Activated CD4-positive, alpha-beta T cell treated with anti-CD3 and anti-CD28 coated beads, Interleukin-2, amount 50 U/mL, for 48 hours (primary cell): ENCODE results near the gene PLGLB2.
"Not testable (repeated sequence)": the region's sequence is repeated elsewhere in the genome, so short reads cannot be mapped to it uniquely, and the experiment has no call there.

ENCODE experiments used
- DNase-seq, 2 experiments: peaks; one replicate each; pipeline ENCODE4 v3.0.0-alpha.2; 2020

Gene PLGLB2

GRCh38 chr2:87747791-87748190 lies at the start of gene PLGLB2:
Gene PLGLB2 (plus strand): TSS chr2:87748087. CDS start chr2:87748154, 67 bp downstream.
- DNase-seq = not testable (repeated sequence)

- not testable (repeated sequence) for DNase-seq
Measured at GRCh38 chr2:87704572-87705323, 43.1 kb upstream of the PLGLB2 start.

DNA sequence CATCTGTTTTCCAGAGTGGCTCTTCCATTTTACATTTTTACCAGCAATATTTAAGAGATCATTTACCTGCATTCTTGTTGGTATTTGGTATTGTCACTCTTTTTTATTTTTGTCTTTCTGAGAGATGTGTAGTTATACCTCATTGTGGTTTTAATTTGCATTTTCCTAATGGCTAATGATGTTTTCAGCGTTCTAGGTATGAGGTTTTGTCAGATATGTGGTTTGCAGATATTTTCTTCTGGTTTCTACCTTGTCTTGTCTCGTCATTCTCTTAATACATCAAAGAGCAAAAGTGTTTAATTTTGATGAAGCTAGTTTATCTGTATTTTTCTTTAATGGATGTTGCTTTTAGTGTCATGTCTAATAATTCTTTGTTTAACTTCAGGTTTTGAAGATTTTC lies 39.5 kb upstream of the PLGLB2 start:
- DNase-seq = not testable (repeated sequence)

DNA sequence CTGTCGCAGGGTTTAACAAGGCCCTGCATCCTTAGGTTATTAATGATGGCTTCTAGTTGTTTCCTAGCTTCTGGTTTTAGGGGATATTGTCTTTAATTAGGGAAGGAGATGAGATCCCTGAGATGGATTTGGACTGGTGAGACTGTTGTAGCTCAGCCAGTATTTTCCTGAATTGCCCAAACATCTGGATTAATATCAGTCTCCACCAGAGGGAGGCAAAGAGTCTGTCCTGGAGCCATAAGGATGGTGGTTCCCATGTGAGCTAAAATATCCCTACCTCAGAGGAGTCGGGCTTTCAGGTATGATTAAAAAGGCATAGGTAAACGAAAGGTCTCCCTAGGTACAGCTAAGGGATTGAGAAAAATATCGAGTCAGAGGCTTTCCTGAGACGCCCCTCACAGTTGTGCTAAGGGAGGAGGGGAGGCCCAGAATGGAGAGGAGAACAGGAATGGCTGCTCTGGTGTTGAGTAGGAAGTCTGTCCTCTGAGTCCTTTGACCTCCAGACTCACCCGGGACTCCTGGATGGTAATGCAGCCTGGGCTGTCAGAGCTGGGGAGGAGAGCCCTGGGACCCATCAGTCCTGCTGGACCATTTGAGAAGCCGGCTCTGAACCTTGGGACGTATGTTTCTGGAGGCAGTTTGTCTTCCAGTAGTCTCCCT lies 19.8 kb upstream of the PLGLB2 start:
- not testable (repeated sequence) for DNase-seq

DNA sequence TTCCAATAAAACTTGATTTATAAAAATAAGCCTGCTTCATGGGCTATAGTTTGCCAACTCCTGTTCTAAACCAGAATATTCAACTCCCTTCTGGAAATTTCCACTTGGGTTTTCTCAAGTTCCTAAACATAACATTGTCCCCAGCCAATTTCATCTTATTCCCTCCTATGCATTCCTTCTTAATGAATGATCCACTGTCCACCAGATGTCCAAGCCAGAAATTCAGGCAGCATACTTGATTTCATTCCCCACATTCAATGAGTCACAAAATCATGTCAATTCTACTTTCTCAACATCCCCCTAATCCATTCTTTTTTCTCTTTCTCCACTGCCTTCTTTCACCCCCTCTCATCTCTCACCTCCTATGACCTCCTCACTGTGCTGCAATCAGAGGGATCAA lies 7.0 kb upstream of the PLGLB2 start:
- not testable (repeated sequence) for DNase-seq

GRCh38 chr2:87742393-87743108 lies 5.3 kb upstream of the PLGLB2 start:
- not testable (repeated sequence) for DNase-seq

- DNase-seq = not testable (repeated sequence)
Measured at GRCh38 chr2:87743638-87744037, 4.2 kb upstream of the PLGLB2 start.

- not testable (repeated sequence) for DNase-seq
Measured at GRCh38 chr2:87745353-87745951, 2.4 kb upstream of the PLGLB2 start.

DNA sequence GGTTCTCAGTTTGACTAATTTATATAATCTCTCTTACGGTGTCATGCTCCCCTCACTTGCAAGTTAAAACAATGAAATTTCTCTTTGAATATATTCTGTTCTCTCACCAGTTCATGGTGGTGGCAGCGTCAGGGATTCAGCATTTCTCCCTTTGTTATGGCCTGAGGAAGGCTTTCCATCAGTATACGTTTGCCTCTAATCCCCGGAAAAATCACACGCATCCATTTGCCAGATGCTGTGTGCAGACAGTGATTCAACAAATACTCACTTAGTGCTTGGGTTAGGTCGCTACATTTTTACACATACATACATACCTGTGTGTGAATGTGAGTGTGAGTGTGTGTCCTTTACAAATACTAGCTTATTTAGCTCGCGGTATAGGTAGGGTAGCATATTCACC lies 637 bp downstream of the PLGLB2 start:
- DNase-seq = not testable (repeated sequence)

DNA sequence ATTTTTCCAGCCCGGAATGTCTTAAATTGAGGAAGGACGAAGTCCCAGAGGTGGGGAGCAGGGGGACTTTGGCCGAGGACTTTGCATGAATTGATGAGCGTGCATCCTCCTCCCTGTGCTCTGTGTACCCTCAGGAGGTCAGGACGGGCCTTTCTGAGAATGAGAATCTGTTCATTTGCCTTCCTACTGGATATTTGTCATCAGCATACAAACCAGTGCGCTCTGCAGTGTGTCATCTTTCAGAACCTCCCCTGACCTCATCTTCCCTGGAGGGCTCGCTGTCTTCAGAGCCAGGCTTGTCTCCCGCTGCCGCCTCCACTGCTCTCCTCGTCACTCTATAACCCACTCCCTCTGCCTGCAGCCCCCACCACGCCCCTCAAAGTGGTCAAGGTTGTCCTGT lies 2.7 kb downstream of the PLGLB2 start:
- DNase-seq = not testable (repeated sequence)

DNA sequence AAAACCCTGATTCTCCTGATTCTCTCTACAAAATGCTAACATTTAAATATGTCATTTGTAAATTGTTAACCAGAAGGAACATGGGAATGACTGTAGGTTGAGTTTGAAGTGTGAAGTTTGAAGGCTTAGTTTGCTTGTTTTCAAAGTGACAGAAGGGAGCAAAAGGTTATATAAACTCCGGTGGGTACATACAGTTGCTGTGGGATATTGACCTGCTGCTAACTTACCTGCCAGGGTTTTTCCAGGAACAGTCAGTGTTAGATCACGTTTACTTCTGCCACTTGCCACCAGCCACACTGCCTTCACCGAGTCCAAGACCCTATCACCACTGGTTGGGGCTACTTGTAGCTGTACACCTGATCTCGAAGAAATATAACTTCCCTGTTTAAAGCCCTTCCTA lies 6.9 kb downstream of the PLGLB2 start:
- DNase-seq = not testable (repeated sequence)
